Tibial artery (tissue), 4 donors: Measurements from ENCODE around the gene IL1RAPL1.
"Not testable (repeated sequence)": the region's sequence is repeated elsewhere in the genome, so short reads cannot be mapped to it uniquely, and the experiment has no call there.

Experiments used
- DNase-seq, 2 donors: peaks; one replicate each; pipeline ENCODE4 v3.0.0-alpha.2; 2019
- H3K27ac ChIP-seq, 2 donors: fragments of 200-600 bp; sonication (generic) in 1 of 2; 1 replicate in 1 of 2; 2 replicates in 1 of 2; pipeline ENCODE4 v1.5.1; 2018 to 2019; ENCODE audit warnings: mild to moderate bottlenecking in 1 of 2
- H3K27me3 ChIP-seq, 2 donors: fragments of 200-600 bp; sonication (generic) in 1 of 2; one replicate each; pipeline versions ENCODE4 v1.5.1 to v1.6.0; 2016 to 2019
- H3K36me3 ChIP-seq, 3 donors: fragments of 200-600 bp; sonication (generic) in 2 of 3; one replicate each; pipeline ENCODE4 v1.5.1; 2016 to 2019; ENCODE audit warnings: mild to moderate bottlenecking in 2 of 3
- H3K4me1 ChIP-seq, 4 donors: fragments of 200-600 bp; sonication (generic) in 2 of 4; 1 replicate in 3 of 4; 2 replicates in 1 of 4; pipeline ENCODE4 v1.5.1; 2016 to 2019
- H3K4me3 ChIP-seq, 2 donors: fragments of 200-600 bp; sonication (generic) in 1 of 2; 1 replicate in 1 of 2; 2 replicates in 1 of 2; pipeline ENCODE4 v1.5.1; 2018 to 2019; ENCODE audit warnings: mild to moderate bottlenecking in 2 of 2
- H3K9me3 ChIP-seq, 3 donors: fragments of 200-600 bp; sonication (generic) in 1 of 3; one replicate each; pipeline ENCODE4 v1.5.1; 2016 to 2019
- CTCF ChIP-seq, 2 experiments: fragments of 200-600 bp in 1 of 2; fragments of 450-650 bp in 1 of 2; IDR thresholded peaks; one replicate each; pipeline ENCODE4 v1.5.1; 2017 to 2019; ENCODE audit warnings: antibody characterized with exemption in 2 of 2, mild to moderate bottlenecking in 1 of 2, moderate library complexity in 1 of 2
- intact Hi-C: fragments of 100-400 bp; cut with DNase I; formaldehyde crosslinking; loops from one replicate; pipeline ENCODE4 v1.15.0; 2023; ENCODE audit warnings: low total_unique reads

IL1RAPL1 gene

GRCh38 chrX:29082558-29082957 is 495.3 kb downstream of the IL1RAPL1 start:
- no peak for TF ChIP-seq CTCF (IDR thresholded peaks at IDR 0.05)
- Histone ChIP-seq H3K4me1 (no peaks in the 10 kb centered on the region), H3K36me3 (no peaks in the 10 kb centered on the region), H3K4me3 (no peak overlapping the region), H3K9me3 (no peaks in the 10 kb centered on the region), H3K27ac (no peak overlapping the region), H3K27me3 (no peaks in the 10 kb centered on the region)
- DNase-seq: no peak
- intact Hi-C loops: no loop called here

- H3K27ac ChIP-seq: no peak overlapping the region
- H3K4me1 ChIP-seq: no peaks in the 10 kb centered on the region
- intact Hi-C loops: no loop called here
- TF ChIP-seq CTCF (IDR thresholded peaks at IDR 0.05): no peak
- H3K9me3 ChIP-seq: no peaks in the 10 kb centered on the region
- no peaks in the 10 kb centered on the region for H3K27me3 ChIP-seq
- DNase-seq: no peak
- H3K4me3 ChIP-seq: no peak overlapping the region
- H3K36me3 ChIP-seq: no peaks in the 10 kb centered on the region
Measured at GRCh38 chrX:29083823-29084222, 496.6 kb downstream of the IL1RAPL1 start.

DNA sequence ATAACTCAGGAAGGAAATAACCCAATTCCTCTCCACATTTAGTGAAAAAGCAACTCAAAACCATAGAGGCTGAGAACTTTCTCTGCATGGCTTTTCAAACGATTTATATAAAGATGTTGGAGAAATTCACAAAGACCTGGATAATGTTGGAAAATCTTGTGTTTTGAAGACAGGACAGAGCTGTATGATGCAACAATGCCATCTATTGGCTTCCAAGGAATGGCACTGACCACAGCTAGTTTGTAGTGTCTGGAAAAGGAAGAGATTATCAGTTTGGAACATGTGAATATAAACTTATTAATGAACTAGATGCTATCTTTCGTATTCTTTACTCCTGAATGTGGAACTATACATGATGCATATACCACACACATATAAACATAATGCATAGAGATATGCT is 503.6 kb downstream of the IL1RAPL1 start:
- intact Hi-C loops: no loop called here
- TF ChIP-seq CTCF (IDR thresholded peaks at IDR 0.05): no peak
- Histone ChIP-seq H3K9me3 (no peaks in the 10 kb centered on the region), H3K4me3 (no peak overlapping the region), H3K27ac (no peak overlapping the region), H3K27me3 (no peaks in the 10 kb centered on the region), H3K4me1 (no peaks in the 10 kb centered on the region), H3K36me3 (no peaks in the 10 kb centered on the region)
- no peak for DNase-seq

DNA sequence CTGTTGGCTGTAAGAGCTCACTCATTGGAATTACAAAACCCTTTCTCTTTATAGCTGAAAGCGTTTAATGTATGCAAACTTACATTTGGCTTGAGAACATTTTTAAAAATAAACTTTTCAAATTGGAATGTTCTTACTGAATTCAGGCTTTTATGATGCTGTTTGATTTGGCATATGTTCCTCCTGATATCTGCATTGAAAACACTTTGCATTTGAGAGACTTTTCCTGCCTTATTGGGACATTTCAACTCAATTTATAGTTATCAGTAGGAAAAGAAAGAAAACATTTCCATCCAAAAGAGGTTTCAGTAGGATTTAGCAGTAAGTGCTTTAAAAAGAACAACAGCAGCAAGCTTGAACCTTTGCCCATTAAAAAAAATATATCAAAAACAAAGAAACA is 520.0 kb downstream of the IL1RAPL1 start:
- Histone ChIP-seq H3K27ac (no peak overlapping the region), H3K4me3 (no peak overlapping the region), H3K4me1 (no peaks in the 10 kb centered on the region), H3K36me3 (no peaks in the 10 kb centered on the region), H3K9me3 (no peaks in the 10 kb centered on the region), H3K27me3 (no peaks in the 10 kb centered on the region)
- intact Hi-C loops: no loop called here
- TF ChIP-seq CTCF (IDR thresholded peaks at IDR 0.05): no peak
- DNase-seq: no peak

- Histone ChIP-seq H3K36me3 (no peaks in the 10 kb centered on the region), H3K27ac (no peak overlapping the region), H3K9me3 (no peaks in the 10 kb centered on the region), H3K27me3 (no peaks in the 10 kb centered on the region), H3K4me1 (no peaks in the 10 kb centered on the region), H3K4me3 (no peak overlapping the region)
- TF ChIP-seq CTCF (IDR thresholded peaks at IDR 0.05): no peak
- intact Hi-C loops: no loop called here
- no peak for DNase-seq
Measured at GRCh38 chrX:29110041-29110440, 522.8 kb downstream of the IL1RAPL1 start.

- H3K9me3 ChIP-seq: no peaks in the 10 kb centered on the region
- H3K4me3 ChIP-seq: no peak overlapping the region
- no peak for DNase-seq
- no peak overlapping the region for H3K27ac ChIP-seq
- no peaks in the 10 kb centered on the region for H3K36me3 ChIP-seq
- TF ChIP-seq CTCF (IDR thresholded peaks at IDR 0.05): no peak
- H3K4me1 ChIP-seq: no peaks in the 10 kb centered on the region
- no peaks in the 10 kb centered on the region for H3K27me3 ChIP-seq
- intact Hi-C loops: no loop called here
Measured at GRCh38 chrX:29113221-29113620, 526.0 kb downstream of the IL1RAPL1 start.

DNA sequence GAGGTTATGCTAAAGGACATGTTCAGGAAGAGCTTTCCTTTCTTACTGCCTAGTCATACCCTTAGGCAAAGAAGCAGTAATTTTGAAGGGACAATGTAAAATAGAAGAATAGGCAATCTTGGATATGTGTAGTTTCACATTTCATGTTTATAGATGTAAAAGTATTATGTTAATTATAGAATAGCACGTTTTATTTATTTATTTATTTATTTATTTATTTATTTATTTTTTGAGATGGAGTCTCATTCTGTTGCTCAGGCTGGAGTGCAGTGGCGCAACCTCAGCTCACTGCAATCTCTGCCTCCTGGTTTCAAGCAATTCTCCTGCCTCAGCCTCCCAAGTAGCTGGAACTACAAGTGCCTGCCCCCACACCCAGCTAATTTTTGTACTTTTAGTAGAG is 535.6 kb downstream of the IL1RAPL1 start:
- H3K27ac ChIP-seq, H3K4me3 ChIP-seq, intact Hi-C loops, H3K36me3 ChIP-seq, H3K4me1 ChIP-seq, H3K9me3 ChIP-seq, H3K27me3 ChIP-seq, DNase-seq: not testable (repeated sequence)
